Colonic mucosa (tissue), 4 donors: ENCODE results near the gene TMUB1. TPM values are rescaled to one million over a fixed set of nuclear protein-coding genes. Genes with fewer than 3 reads are reported as not detected.

Experiments used
- DNase-seq: peaks from one replicate; pipeline ENCODE4 v3.0.0-alpha.2; 2020
- H3K27ac ChIP-seq: fragments of 200-600 bp; one replicate; pipeline ENCODE4 v1.8.0; 2021
- H3K27me3 ChIP-seq: fragments of 200-600 bp; one replicate; pipeline ENCODE4 v1.8.0; 2021
- H3K36me3 ChIP-seq: fragments of 200-600 bp; one replicate; pipeline ENCODE4 v1.8.0; 2021
- H3K4me1 ChIP-seq: fragments of 200-600 bp; one replicate; pipeline ENCODE4 v1.8.0; 2021; ENCODE audit warnings: mild to moderate bottlenecking
- H3K4me3 ChIP-seq: fragments of 200-600 bp; one replicate; pipeline ENCODE4 v1.8.0; 2021
- H3K9ac ChIP-seq, 2 donors: one replicate each; pipeline ENCODE4 v1.7.0; 2013; ENCODE audit warnings: control low read depth in 2 of 2, low read depth in 2 of 2, low read length in 2 of 2
- H3K9me3 ChIP-seq: fragments of 200-600 bp; one replicate; pipeline ENCODE4 v1.8.0; 2021
- intact Hi-C: fragments of 100-400 bp; cut with DNase I; formaldehyde crosslinking; loops from one replicate; pipeline ENCODE4 v1.14.1; 2022
- total RNA-seq, 2 donors: library from RNA; stranded (reverse); fragmentation: NEBNext Ultra II Directional in 1 of 2; extraction: Animal tissue kit (Norgen Biotek cat#: 25700) in 1 of 2; gene quantifications; one replicate each; pipeline ENCODE4 v1.2.1, GENCODE V29; 2021
- TF ChIP-seq, protein P1 (sequence below): fragments of 200-600 bp; IDR thresholded peaks from one replicate; pipeline ENCODE4 v1.8.0; 2022; ENCODE audit warnings: antibody characterized with exemption, mild to moderate bottlenecking
- donor health status: healthy.
- donor health status: DM: no; HTN: no; CAD: no.
- donor health status: DM: no; HTN: no; CAD: no.

Gene TMUB1
- total RNA-seq, 2 donors from 2014 or later, result 73.4 to 103 TPM

DNA sequence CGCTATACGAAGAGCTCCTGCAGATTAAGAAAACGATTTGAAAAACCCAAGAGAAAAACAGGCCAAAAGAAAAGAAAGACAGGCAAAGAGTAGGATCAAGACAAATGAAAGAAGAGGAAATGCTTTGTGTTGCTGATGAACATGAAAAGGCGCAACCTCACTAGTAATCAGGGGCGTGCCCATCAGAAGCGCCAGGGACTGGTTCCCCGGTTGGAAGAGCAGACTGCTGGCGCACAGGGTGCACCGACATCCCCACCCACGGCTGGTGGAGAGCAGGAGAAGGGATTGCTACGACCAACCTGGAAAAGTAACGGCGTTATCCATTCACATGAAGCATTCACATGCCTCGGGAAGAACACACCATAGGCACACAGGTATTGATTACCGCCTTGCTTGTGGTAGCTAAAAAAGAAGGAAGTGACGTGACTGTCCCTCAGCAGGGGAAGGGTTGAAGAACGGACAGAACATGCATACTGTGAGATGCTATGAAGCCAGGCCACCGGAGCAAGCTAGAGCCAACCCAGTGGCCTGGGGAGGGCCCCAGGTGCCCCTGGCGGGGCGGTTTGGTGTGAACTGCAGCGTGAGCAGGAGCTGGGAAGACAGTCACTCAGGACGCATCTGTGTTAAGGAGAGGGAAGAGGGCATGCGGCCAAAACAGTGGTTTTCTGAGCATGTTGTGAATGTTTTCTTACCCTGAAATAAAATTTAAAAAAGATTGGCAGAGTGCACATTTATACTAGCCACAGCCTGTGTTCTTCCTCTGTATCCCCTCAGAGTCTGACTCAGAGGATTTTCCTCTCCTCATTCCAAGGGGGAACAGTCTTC, 21.3 kb upstream of the TMUB1 start:
- intact Hi-C loops, result no loop called here
- no peak overlapping the region for H3K27ac ChIP-seq
- H3K4me3 ChIP-seq, result no peak overlapping the region
- no peaks in the 10 kb centered on the region for H3K27me3 ChIP-seq
- no peaks in the 10 kb centered on the region for H3K4me1 ChIP-seq
- H3K9ac ChIP-seq, result no peak overlapping the region
- DNase-seq, result no peak
- no peaks in the 10 kb centered on the region for H3K9me3 ChIP-seq
- TF ChIP-seq, protein P1, sequence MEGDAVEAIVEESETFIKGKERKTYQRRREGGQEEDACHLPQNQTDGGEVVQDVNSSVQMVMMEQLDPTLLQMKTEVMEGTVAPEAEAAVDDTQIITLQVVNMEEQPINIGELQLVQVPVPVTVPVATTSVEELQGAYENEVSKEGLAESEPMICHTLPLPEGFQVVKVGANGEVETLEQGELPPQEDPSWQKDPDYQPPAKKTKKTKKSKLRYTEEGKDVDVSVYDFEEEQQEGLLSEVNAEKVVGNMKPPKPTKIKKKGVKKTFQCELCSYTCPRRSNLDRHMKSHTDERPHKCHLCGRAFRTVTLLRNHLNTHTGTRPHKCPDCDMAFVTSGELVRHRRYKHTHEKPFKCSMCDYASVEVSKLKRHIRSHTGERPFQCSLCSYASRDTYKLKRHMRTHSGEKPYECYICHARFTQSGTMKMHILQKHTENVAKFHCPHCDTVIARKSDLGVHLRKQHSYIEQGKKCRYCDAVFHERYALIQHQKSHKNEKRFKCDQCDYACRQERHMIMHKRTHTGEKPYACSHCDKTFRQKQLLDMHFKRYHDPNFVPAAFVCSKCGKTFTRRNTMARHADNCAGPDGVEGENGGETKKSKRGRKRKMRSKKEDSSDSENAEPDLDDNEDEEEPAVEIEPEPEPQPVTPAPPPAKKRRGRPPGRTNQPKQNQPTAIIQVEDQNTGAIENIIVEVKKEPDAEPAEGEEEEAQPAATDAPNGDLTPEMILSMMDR, result no peak
- no peaks in the 10 kb centered on the region for H3K36me3 ChIP-seq

- DNase-seq, result no peak
- no peak overlapping the region for H3K27ac ChIP-seq
- H3K36me3 ChIP-seq, result no peaks in the 10 kb centered on the region
- no peak overlapping the region for H3K4me3 ChIP-seq
- no peak overlapping the region for H3K9ac ChIP-seq
- TF ChIP-seq, protein P1, result no peak
- intact Hi-C loops, result no loop called here
- no peaks in the 10 kb centered on the region for H3K27me3 ChIP-seq
- H3K4me1 ChIP-seq, result no peaks in the 10 kb centered on the region
- H3K9me3 ChIP-seq, result no peaks in the 10 kb centered on the region
Observed at GRCh38 chr7:151103973-151104372, 20.7 kb upstream of the TMUB1 start.

DNA sequence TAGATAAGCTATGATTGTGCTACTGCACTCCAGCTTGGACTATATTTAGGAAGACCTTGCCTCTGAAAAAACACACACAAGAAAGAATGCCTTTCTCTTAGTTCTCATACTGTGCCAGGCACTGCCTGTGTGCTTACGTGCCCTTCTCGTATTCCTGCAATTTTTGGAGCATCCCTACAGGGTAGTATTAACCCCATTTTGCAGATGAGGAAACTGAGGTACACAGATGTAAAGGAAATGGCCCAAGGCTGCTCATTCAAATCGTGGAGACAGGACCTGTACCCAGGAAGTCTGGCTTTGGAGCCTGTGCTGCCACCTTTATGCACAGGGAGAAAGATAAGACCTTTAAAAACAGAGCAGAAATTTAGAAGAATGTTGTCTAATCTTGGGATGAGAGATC, 19.7 kb upstream of the TMUB1 start:
- no peaks in the 10 kb centered on the region for H3K36me3 ChIP-seq
- no peaks in the 10 kb centered on the region for H3K4me1 ChIP-seq
- no peak overlapping the region for H3K27ac ChIP-seq
- TF ChIP-seq, protein P1, result no peak
- no peaks in the 10 kb centered on the region for H3K27me3 ChIP-seq
- H3K4me3 ChIP-seq, result no peak overlapping the region
- H3K9me3 ChIP-seq, result no peaks in the 10 kb centered on the region
- DNase-seq, result no peak
- intact Hi-C loops, result no loop called here
- H3K9ac ChIP-seq, result no peak overlapping the region

DNA sequence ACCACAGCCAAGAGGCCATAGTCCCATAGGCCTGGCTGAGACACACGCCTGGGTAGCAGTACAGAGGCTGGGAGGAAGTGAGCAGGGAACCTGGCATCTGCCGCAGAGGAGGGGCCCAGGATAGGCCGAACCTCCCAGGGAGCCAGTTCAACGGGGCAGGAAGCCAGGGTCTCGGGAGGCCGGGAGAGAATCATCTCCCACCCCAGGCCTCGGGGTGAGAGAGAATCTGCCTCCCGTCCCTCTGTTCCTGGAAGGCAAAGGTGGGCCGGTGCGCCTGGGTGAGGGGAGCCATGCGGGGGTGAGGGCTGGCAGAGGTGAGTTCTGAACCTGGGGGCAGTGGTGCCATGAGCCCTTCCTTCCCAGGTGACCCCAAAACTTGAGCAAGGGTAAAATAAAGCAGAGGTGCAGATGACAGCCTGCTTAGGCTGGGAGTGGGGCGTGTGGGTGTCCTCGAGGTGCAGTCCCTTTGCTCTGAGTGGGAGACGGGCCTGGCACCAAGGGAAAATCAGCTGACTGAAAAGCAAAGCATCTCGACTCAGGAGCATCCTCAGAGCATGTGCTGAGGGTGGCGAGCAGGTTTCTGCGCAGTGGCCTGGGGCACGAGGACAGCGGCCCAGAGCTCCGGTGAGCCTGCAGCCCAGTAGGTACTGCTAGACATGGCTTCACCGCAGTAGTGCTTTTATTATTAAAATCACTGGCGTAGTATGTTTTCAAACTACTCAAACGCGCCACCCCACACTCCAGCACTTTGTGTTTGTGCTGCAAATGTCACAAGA, 18.5 kb upstream of the TMUB1 start:
- TF ChIP-seq, protein P1, result no peak
- intact Hi-C loops, result no loop called here
- no peaks in the 10 kb centered on the region for H3K36me3 ChIP-seq
- H3K4me1 ChIP-seq, result no peaks in the 10 kb centered on the region
- no peaks in the 10 kb centered on the region for H3K27me3 ChIP-seq
- H3K9me3 ChIP-seq, result no peaks in the 10 kb centered on the region
- no peak overlapping the region for H3K9ac ChIP-seq
- no peak overlapping the region for H3K27ac ChIP-seq
- DNase-seq, result no peak
- no peak overlapping the region for H3K4me3 ChIP-seq

GRCh38 chr7:151100921-151101320, 17.6 kb upstream of the TMUB1 start:
- intact Hi-C loops, result no loop called here
- Histone ChIP-seq H3K9me3 (no peaks in the 10 kb centered on the region), H3K27me3 (no peaks in the 10 kb centered on the region), H3K36me3 (no peaks in the 10 kb centered on the region), H3K4me3 (no peak overlapping the region), H3K27ac (no peak overlapping the region), H3K4me1 (no peaks in the 10 kb centered on the region), H3K9ac (no peak overlapping the region)
- TF ChIP-seq, protein P1, result no peak
- DNase-seq, result no peak
